RCC 7860 (cell line): ENCODE measurements around the gene ZC3H15.
A peak's percentile ranks its signal among the peaks of the same experiment; 100 is the strongest.
"Not testable (repeated sequence)": the region's sequence is repeated elsewhere in the genome, so short reads cannot be mapped to it uniquely, and the experiment has no call there.

Experiments
- DNase-seq: peaks from one replicate; pipeline ENCODE4 v3.0.0-alpha.2; 2015; ENCODE audit warnings: low spot score
- FAIRE-seq: peaks from 2 replicates; lab custom pipeline; 2012; peaks lifted over from hg19 to GRCh38; lab: Jason Lieb, UNC

Gene ZC3H15

DNA sequence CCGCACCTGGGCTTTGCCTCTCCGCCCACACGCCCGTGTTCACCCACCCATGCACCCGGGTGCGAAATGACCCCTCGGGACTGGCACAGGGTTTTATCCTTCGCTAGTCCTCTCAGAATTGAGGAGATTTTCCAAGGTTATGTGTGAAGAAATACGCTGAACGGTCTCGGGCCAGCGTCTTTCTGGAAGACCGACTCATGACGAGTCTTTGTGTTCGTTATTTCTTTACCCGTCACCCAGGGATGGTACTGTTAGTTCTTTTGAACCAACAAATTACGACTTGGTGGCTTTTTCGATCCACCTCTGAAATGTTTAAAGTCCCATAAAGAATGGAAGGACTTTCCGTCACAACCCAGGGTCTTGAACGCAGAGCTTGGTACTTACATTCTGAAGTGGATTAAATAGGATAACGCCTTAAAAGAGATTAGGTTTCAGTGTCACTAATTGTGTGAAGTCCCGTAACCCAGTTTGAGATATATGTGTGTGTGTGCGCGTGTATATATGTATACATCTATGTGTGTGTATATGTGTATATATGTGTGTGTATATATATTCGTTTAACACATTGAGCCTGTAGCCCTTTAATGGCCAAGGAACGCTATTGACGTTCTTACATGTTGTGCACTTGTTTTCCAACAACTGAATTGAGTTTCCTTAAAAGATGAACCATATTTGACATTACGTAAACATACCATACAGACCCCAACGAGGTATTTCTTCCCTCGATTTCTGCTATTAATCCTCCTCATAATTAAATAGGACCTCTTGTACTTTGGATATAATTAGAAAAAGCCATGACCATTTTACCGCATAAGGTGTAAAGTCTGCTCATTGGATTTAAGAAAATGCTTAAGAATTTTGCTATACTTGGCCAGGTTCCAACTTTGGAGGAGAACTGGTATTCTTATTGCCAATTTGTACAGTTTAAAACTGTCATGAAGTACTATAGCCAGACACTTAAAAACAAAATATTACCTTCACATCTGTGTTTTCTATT lies 889 bp downstream of the ZC3H15 start:
- FAIRE-seq (no peak), DNase-seq (no peak)

DNA sequence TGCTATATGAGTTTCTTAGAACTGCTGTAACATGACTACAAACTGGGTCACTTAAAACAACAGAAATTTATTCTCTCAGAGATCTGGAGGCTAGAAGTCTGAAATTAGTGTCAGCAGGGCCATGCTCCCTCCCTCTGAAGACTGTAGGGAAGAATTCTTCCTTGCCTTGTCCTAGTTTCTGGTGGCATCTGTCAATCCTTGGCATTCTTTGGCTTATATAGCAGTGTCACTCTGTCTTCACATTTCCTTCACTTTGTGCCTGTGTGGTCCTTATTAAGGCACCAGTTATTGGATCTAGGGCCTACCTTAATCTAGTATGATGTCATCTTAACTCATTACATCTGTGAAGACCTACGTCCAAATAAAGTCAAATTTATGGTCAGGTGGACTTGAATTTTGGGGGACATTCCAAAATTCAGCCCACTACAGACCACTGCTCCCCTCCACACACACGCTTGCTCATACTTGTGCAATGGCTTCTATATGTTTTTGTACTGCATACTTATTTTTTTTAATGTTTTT lies 7.6 kb downstream of the ZC3H15 start:
- no peak for FAIRE-seq

DNA sequence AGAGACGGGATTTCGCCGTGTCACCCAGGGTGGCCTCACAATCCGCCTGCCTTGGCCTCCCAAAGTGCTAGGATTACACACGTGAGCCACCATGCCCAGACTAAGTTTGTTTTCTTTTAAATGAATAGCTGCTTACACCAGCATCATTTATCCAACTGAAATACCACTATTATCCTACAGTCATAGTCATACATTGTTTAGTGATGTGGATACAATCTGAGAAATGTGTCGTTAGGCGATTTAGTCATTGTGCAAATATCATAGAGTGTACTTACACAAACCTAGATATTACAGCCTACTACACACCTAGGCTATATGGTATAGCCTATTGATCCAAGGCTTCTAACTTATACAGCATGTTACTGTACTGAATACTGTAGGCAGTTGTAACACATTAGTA lies 10.3 kb downstream of the ZC3H15 start:
- DNase-seq = no peak
- FAIRE-seq = no peak

More for the DNA sequence above, 7.6 kb downstream of the ZC3H15 start:
- DNase-seq = no peak

DNA sequence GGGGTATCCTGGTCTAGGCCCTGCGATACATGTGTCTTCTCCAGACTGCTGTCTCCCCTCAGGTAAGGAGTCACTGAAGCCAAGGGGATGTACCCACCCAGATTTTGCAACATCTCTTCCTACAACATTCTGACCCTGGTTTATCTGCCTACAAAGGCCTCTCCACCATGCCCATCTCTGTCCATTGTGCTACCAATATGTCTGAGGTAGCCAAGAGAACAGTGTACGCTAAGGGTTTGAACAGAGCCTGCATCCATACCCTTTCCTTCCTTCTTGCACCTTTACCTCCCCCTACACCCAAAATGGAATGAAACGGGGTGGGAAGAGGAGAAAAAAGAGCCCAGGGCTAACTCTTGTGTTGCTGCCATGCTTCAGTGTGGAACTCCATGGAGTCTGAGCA lies 11.9 kb downstream of the ZC3H15 start:
- FAIRE-seq = no peak
- DNase-seq = no peak

DNA sequence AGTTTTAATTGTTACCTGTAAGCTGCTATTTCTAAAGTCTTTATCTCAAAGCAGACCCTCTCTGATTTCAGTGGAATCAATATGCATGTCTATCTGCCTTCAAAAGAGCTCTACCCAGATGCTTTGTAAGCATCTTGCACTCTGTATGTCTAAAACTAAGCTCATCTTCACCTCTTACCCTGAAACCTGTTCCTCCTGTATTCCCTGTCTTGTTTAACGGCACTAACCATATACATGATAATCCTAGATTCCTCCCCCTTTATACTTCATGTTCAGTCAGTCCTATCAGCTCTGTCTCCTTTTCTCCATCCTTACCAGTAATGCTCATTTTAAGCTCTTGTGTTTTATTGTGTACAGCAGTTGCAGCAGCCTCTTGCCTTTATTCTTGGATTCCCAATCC lies 12.8 kb downstream of the ZC3H15 start:
- no peak for DNase-seq
- FAIRE-seq = no peak

DNA sequence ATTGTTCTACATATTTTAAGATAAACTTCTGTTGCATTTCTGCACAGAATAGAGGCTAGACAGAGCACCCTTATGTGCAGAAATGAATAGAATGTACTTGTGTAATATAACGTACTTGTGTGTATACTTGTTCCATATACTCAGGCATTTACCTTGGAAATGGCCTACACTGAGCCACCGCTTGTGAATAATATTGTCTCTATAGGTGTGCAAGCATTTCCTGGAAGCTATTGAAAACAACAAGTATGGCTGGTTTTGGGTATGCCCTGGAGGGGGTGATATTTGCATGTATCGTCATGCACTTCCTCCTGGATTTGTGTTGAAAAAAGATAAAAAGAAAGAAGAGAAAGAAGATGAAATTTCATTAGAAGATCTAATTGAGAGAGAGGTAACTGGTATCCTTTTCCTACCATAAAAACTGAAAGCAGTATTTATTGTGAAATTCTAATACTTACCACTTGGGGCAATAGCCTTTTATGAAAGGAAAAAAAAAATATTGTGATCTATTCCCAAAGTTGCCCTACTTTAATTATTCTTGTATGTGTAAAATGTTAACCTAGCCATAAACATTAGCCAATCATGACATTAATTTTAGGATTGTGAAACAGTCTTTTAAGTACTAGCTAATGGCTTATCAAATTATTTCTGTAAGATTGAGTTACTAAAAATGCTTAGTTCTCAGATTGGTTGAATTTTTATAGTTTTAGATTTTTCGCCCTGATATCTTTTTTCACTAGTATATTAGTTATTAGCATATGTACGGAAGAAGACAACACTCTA lies 18.0 kb downstream of the ZC3H15 start:
- peak; percentile 86 for FAIRE-seq
- peak; percentile 47 for DNase-seq

DNA sequence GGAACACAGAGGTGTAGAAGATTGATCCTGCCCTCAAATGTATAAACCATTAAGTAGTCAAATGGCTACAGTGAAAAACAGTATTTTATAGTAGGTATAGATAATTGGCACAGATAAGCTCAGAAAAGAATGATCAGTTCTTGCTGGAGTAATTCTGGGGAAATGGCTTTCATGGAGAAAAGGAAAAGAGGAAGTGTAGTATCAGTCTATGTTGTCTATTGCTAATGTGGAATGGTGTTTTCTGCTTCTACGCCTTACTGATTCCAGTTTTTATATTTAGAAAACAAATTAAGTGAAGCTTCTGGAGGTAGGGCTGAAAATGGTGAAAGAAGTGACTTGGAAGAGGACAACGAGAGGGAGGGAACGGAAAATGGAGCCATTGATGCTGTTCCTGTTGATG lies 22.2 kb downstream of the ZC3H15 start:
- DNase-seq = no peak
- no peak for FAIRE-seq

DNA sequence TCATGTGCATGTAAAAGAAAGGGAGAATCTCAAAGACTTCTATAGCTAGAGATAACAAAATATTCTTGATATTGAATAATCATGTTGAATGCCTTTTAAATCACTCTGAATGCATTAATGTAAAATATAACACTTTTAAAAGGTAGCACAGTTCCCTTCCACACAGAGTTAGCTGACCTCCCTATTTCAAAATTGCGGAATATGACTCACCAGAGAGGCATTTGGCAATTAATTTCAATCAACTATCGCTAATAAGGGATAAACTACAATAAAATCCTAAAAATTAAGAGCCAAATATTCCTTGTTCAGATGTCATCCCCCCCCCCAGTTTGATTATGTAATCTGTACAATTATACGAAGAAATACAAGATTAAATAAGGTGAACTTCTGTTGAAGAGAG lies 29.3 kb downstream of the ZC3H15 start:
- no peak for DNase-seq
- FAIRE-seq = no peak

DNA sequence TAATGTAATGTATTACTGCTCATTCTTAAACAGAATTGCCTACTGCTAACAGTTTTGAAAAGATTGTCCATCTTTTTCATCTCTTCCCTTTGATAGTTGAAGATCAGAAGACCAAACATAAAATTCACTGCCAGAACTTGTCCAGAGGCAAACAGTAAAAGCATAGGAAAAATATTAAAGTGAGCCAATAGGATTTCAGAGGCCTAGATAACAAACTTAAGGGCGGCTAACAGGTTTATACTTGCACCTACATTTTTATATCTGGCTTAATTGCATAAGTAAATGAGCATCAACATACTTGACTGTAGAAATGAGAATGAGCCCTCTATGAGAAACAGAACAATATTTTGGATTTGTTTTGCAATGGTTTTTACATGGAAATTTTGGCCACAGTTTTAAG lies 30.3 kb downstream of the ZC3H15 start:
- no peak for FAIRE-seq

DNA sequence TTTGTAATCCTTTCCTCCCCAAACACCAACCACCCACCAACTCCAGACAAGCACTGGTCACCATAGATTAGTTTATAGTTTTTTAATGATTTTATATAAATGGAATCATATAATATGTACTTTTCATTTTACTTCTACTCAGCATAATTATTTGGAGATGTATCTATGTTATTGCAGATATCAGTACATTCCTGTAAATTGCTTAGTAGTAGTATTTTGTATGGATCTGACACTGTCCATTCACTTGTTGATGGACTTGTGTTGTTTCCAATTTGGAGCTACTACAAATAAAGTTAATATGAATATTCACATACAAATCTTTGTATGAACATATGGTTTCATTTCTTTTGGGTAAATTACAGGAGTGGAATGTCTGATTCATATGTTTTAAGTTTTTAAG lies 31.0 kb downstream of the ZC3H15 start:
- DNase-seq (no peak), FAIRE-seq (no peak)

More for the DNA sequence above, 30.3 kb downstream of the ZC3H15 start:
- DNase-seq = no peak

DNA sequence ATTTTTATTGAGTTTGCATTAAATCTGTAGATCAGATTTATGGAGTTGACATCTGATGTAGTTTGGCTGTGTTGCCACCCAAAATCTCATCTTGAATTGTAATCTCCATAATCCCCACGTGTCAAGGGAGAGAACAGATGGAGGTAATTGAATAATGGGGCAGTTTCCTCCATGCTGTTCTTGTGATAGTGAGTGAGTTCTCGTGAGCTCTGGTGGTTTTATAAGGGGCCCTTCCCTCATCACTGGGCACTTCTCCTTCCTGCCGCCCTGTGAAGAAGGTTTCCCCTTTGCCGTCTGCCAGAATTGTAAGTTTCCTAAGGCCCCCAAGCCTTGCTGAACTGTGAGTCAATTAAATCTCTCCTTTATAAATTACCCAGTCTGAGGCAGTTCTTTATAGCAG lies 32.2 kb downstream of the ZC3H15 start:
- FAIRE-seq (no peak), DNase-seq (no peak)

DNA sequence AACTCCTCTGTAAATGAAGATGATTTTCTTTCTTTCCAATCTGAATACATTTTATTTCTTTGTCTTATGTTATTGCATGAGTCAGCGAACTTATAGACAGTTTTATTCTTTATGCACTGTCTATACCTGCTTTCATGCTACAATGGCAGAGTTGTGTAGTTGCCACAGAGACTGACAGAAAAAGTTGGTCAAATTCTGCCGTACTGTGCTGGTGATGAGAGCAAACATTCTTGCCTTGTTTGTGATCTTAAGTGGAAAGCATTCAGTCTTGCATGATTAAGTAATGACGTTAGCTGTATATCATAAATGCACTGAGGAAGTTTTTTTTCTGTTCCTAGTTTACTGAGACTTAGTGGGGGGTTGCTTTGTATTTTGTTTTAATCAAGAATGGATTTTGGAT lies 32.9 kb downstream of the ZC3H15 start:
- FAIRE-seq (no peak), DNase-seq (peak; percentile 54)

DNA sequence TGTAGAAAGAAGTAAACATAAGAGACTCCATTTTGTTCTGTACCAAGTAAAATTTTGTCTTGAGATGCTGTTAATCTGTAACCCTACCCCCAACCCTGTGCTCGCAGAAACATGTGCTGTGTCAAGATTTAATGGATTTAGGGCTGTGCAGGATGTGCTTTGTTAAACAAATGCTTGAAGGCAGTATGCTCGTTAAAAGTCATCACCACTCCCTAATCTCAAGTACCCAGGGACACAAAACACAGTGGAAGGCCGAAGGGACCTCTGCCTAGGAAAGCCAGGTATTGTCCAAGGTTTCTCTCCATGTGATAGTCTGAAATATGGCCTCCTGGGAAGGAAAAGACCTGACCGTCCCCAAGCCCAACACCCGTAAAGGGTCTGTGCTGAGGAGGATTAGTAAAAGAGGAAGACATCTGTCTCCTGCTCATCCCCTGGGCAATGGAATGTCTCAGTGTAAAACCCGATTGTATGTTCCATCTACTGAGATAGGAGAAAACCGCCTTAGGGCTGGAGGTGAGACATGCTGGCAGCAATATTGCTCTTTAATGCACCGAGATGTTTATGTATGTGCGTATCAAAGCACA lies 35.6 kb downstream of the ZC3H15 start:
- not testable (repeated sequence) for DNase-seq, FAIRE-seq

DNA sequence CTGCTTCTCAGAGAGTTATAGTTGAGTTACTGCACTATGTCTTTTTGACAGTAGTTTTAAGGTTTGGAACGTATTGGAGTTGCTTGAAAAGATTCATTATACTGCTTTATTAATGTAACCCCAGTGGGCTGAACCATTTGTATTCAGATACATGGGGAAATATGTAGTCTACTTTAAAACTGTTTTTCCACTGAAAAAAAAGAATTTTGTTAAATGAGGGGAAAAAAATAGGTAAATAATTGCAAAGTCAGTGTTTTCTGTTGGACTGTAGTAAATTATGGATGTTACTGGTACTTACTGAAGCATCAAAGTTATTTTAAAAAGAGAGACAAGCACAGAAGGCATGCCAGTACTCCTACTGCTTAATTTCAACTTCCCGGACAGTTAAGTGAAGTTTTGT lies 36.4 kb downstream of the ZC3H15 start:
- no peak for DNase-seq
- no peak for FAIRE-seq

DNA sequence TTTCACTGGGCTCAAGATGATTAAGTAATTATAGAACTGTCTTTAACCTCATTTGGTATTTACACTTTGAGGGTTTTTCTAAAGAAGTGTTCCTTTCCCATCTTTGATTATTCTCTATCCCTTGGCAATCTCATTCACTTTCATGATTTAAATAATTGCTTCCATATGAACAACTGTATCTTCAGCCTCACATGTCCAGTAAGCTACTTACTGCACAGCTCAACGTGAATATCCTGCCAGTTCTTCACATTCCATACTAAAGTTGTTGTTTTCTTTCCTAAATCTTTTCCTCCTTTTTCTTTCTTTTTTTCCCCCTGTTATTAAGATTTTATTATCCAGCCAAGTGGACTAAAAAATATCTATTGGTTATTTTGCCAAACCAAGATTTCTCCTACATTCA lies 37.7 kb downstream of the ZC3H15 start:
- DNase-seq (no peak), FAIRE-seq (no peak)

DNA sequence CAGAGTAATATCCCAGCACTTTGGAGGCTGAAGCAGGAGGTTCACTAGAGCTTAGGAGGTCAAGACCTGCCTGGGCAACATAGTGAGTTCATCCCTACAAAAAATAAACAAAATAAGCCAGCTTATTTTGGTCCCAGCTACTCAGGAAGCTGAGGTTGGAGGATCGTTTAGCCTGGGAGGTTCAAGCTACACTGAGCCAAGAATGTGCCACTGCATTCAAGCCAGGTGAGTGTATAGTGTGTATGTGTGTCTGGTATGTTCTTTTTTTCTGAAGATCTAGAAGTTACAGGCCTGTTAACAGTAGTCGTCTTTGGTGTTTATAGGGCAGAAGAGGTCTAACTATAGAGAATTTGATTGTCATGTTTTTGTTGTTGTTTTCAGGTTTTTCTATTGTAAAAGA lies 40.2 kb downstream of the ZC3H15 start:
- FAIRE-seq (no peak), DNase-seq (no peak)

DNA sequence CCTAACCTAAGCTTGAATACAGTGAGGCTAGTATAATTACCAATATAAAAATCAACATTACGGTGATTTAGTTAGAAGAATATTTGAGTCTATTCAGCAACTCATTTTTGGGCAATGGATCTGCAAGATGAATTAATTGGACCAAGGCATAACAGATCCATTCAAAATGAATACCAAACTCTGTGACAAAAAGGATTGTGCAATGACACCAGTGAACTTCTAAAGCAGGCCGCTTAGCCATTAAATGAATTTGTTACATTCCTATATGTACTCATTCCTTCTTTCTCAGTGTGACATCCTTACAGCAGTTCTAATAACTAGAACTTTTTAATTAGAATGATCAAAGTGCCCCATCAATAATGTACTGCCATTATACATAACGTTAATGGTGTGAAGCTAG lies 44.3 kb downstream of the ZC3H15 start:
- no peak for DNase-seq
- no peak for FAIRE-seq

DNA sequence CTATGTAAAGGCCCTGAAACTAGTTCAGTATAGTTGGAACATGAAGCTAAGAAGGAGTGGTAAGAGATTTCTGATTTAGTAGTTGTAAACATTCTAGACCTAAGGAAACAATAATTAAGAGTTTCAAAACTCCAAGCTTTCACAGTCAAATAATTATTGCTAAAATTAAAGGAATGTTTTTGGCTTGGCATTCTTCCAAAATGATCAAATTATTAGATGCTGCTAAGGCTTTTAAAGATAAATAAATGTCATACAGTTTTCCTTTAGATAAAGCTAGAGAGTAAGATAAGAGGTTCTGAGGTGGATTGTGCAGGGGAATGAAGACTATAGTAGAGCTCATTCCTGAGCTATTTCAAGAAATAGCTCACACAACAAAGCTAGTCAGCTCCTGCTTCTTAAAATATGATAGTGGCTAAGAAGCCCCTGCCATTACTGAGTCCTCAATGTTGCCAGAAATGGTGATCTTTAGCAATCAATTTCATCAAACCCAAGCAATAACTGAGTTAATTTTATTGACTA lies 45.3 kb downstream of the ZC3H15 start:
- DNase-seq (no peak), FAIRE-seq (no peak)

DNA sequence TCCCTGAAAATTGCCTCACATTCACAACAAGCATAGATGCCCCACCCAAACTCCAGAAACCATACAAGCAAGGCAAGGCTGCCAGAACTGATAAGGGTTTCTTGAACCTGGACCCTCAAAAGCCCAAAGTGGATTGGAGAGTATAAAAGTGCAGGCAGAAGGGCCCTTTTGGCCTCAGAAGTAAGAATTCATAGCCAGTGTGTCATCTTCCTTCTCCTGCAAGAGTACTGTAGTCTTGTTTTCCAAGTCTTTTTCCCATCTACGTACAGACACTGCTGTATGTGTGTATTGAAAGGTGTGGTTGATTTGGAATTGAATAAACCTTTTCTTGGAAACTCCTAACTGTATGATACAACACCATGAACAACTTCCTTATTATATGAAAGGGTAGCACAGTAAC lies 46.8 kb downstream of the ZC3H15 start:
- DNase-seq = no peak
- no peak for FAIRE-seq

DNA sequence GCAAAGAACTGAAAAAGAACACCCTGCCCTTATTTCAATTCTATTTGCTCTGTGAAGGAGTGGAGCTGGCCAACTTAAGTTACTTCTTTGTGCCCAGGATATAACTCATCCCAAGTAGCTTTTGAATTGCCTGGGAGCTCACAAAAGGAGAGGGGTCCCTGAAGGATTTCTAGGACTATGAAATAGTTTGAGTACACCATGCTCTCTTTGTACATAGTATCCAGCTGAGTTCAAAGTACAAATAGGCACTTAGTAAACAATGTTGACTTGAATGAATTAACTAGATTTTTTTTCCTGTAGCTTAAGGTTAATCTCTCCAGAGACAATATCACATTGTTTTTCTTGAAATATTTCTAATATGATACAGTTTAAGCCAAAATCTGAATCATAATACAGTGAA lies 47.7 kb downstream of the ZC3H15 start:
- FAIRE-seq = no peak
- DNase-seq = no peak

DNA sequence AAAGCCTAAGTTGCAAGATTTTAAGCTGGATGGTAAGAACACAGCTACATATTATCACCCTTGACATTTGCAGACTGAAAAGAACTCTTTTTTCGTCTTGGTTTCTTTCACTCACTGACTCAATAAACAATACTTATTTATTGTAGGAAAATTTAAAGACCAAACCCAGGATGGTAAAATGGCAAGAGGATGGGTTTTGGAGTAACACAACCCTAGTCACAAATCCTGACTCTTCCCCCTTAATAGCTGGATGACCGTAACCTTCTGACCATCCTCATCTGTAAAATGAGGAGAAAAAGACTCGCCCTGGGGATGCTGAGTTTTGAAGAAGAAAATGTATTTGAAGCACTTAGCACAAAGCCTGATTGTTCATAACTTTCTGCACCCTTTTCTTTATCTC lies 48.3 kb downstream of the ZC3H15 start:
- FAIRE-seq (no peak), DNase-seq (no peak)
